H1 (cell line): Measurements from ENCODE around the gene BTG2. TPM values are rescaled to one million over a fixed set of nuclear protein-coding genes. Genes with fewer than 3 reads are reported as not detected.

Source experiments
- CTCF ChIA-PET: fragments of 300-600 bp; sonication (Branson Sonifier 250); formaldehyde crosslinking; loops from one replicate; lab custom pipeline; 2021; ENCODE audit not compliant: partially characterized antibody; lab: Charles Lee
- POLR2A ChIA-PET: fragments of 300-600 bp; sonication (Branson Sonifier 250); formaldehyde crosslinking; loops from one replicate; lab custom pipeline; 2021; ENCODE audit warnings: inconsistent platforms; ENCODE audit not compliant: partially characterized antibody; lab: Charles Lee
- DNase-seq, 2 experiments: peaks; one replicate each; pipeline versions ENCODE4 v3.0.0 to v3.0.0-alpha.2; 2010 to 2022; ENCODE audit warnings: low spot score in 2 of 2, low read depth in 1 of 2, mixed read lengths in 1 of 2
- FAIRE-seq: peaks from 2 replicates; lab custom pipeline; 2011; peaks lifted over from hg19 to GRCh38; lab: Jason Lieb, UNC
- H2AFZ ChIP-seq: 2 replicates; pipeline ENCODE4 v1.8.1; 2012; ENCODE audit warnings: low read length, inconsistent platforms
- H2AK5ac ChIP-seq: 2 replicates; pipeline ENCODE4 v1.6.1; 2013; ENCODE audit warnings: low read depth, low read length
- H2BK120ac ChIP-seq: replicated peaks from 2 replicates; pipeline ENCODE3; 2013; ENCODE audit warnings: low read depth, low read length, inconsistent platforms
- H2BK12ac ChIP-seq: 2 replicates; pipeline ENCODE4 v1.6.1; 2013; ENCODE audit warnings: low read depth, low read length
- H2BK15ac ChIP-seq: 2 replicates; pipeline ENCODE4 v1.6.1; 2013; ENCODE audit warnings: low read length
- H2BK20ac ChIP-seq: 2 replicates; pipeline ENCODE4 v1.6.1; 2013; ENCODE audit warnings: low read length
- H2BK5ac ChIP-seq: 2 replicates; pipeline ENCODE4 v1.6.1; 2013; ENCODE audit warnings: low read depth, low read length
- H3K14ac ChIP-seq: 2 replicates; pipeline ENCODE4 v1.6.1; 2013; ENCODE audit warnings: inconsistent platforms; ENCODE audit not compliant: insufficient read length
- H3K18ac ChIP-seq: 2 replicates; pipeline ENCODE4 v1.6.1; 2013; ENCODE audit warnings: low read length; ENCODE audit errors: extremely low read depth
- H3K23ac ChIP-seq: 2 replicates; pipeline ENCODE4 v1.6.1; 2013; ENCODE audit warnings: inconsistent platforms; ENCODE audit not compliant: insufficient read length
- H3K23me2 ChIP-seq: 2 replicates; pipeline ENCODE4 v1.6.1; 2013; ENCODE audit warnings: low read depth, low read length
- H3K27ac ChIP-seq: 2 replicates; pipeline ENCODE4 v1.6.1; 2011; ENCODE audit warnings: low read depth, low read length, inconsistent platforms
- H3K27me3 ChIP-seq, 4 experiments: replicated peaks in 1 of 4; 1 replicate in 1 of 4; 2 replicates in 3 of 4; pipeline versions ENCODE4 v1.6.1 to v1.8.1; 2011 to 2013; ENCODE audit warnings: low read length in 3 of 4, mild to moderate bottlenecking in 3 of 4, inconsistent platforms in 2 of 4, mixed read lengths in 2 of 4, moderate library complexity in 1 of 4; ENCODE audit not compliant: control insufficient read depth in 3 of 4, insufficient read depth in 3 of 4; ENCODE audit errors: extremely low read depth in 1 of 4
- H3K36me3 ChIP-seq, 4 experiments: 2 replicates each; pipeline versions ENCODE4 v1.6.1 to v1.8.1; 2011 to 2013; ENCODE audit warnings: mild to moderate bottlenecking in 4 of 4, low read length in 3 of 4, moderate library complexity in 2 of 4, control low read depth in 1 of 4, inconsistent platforms in 1 of 4; ENCODE audit not compliant: insufficient read depth in 4 of 4, control insufficient read depth in 2 of 4
- H3K4ac ChIP-seq: replicated peaks from 2 replicates; pipeline ENCODE3; 2013; ENCODE audit warnings: low read length, low read depth, mixed read lengths, inconsistent platforms; ENCODE audit not compliant: insufficient read length
- H3K4me1 ChIP-seq, 4 experiments: replicated peaks in 1 of 4; 1 replicate in 1 of 4; 2 replicates in 3 of 4; pipeline versions ENCODE4 v1.6.1 to v1.8.1; 2011 to 2013; ENCODE audit warnings: low read length in 3 of 4, inconsistent platforms in 2 of 4, mixed read lengths in 1 of 4; ENCODE audit not compliant: insufficient read depth in 4 of 4, control insufficient read depth in 3 of 4
- H3K4me2 ChIP-seq, 2 experiments: 2 replicates each; pipeline versions ENCODE4 v1.6.1 to v1.8.1; 2011 to 2013; ENCODE audit warnings: low read depth in 2 of 2, low read length in 2 of 2, control low read depth in 1 of 2, inconsistent platforms in 1 of 2, mild to moderate bottlenecking in 1 of 2; ENCODE audit not compliant: insufficient read depth in 1 of 2
- H3K4me3 ChIP-seq, 4 experiments: fragments of 200-600, 300-600 bp in 1 of 4; sonication (generic), shearing (Covaris generic), sonication (Bioruptor Twin) in 1 of 4; 2 replicates each; pipeline versions ENCODE4 v1.5.1 to v1.8.1; 2011 to 2016; ENCODE audit warnings: low read length in 4 of 4, low read depth in 3 of 4, control low read depth in 2 of 4, inconsistent platforms in 2 of 4, mild to moderate bottlenecking in 2 of 4, mixed read lengths in 1 of 4, moderate library complexity in 1 of 4; ENCODE audit not compliant: insufficient read depth in 2 of 4; ENCODE audit errors: extremely low read depth in 1 of 4
- H3K56ac ChIP-seq: replicated peaks from 2 replicates; pipeline ENCODE3; 2013; ENCODE audit warnings: low read depth, mild to moderate bottlenecking, mixed read lengths, low read length, inconsistent platforms; ENCODE audit not compliant: insufficient read length
- H3K79me1 ChIP-seq: 2 replicates; pipeline ENCODE4 v1.6.1; 2013; ENCODE audit warnings: low read depth, low read length, control low read depth
- H3K79me2 ChIP-seq, 2 experiments: 2 replicates each; pipeline versions ENCODE4 v1.6.1 to v1.8.1; 2012 to 2013; ENCODE audit warnings: low read length in 2 of 2, mild to moderate bottlenecking in 2 of 2, inconsistent platforms in 1 of 2; ENCODE audit not compliant: insufficient read depth in 2 of 2, control insufficient read depth in 1 of 2
- H3K9ac ChIP-seq, 4 experiments: replicated peaks in 1 of 4; 1 replicate in 1 of 4; 2 replicates in 3 of 4; pipeline versions ENCODE4 v1.6.1 to v1.8.1; 2011 to 2013; ENCODE audit warnings: low read depth in 3 of 4, low read length in 3 of 4, control low read depth in 2 of 4, mild to moderate bottlenecking in 2 of 4, moderate library complexity in 2 of 4, inconsistent platforms in 1 of 4; ENCODE audit errors: extremely low read depth in 1 of 4
- H3K9me3 ChIP-seq, 2 experiments: 2 replicates each; pipeline versions ENCODE4 v1.6.1 to v1.8.1; 2012 to 2013; ENCODE audit warnings: mild to moderate bottlenecking in 2 of 2, moderate library complexity in 2 of 2, control low read depth in 1 of 2, inconsistent platforms in 1 of 2, low read depth in 1 of 2, low read length in 1 of 2, mixed read lengths in 1 of 2; ENCODE audit not compliant: insufficient read depth in 2 of 2
- H4K20me1 ChIP-seq, 2 experiments: replicated peaks in 1 of 2; 2 replicates each; pipeline versions ENCODE3 to v1.8.1; 2011 to 2013; ENCODE audit warnings: inconsistent platforms in 2 of 2, low read length in 2 of 2, mild to moderate bottlenecking in 1 of 2; ENCODE audit not compliant: insufficient read depth in 2 of 2, control insufficient read depth in 1 of 2
- H4K5ac ChIP-seq: 2 replicates; pipeline ENCODE4 v1.6.1; 2013; ENCODE audit warnings: low read length, low read depth, mixed read lengths, inconsistent platforms; ENCODE audit not compliant: insufficient read length
- H4K8ac ChIP-seq: 2 replicates; pipeline ENCODE4 v1.8.0; 2013; ENCODE audit warnings: mild to moderate bottlenecking, moderate library complexity, low read length, inconsistent platforms; ENCODE audit not compliant: insufficient read depth; ENCODE audit errors: extremely low read depth
- H4K91ac ChIP-seq: replicated peaks from 2 replicates; pipeline ENCODE3; 2013; ENCODE audit warnings: low read length, mixed read lengths, inconsistent platforms; ENCODE audit not compliant: insufficient read length
- EP300 ChIP-seq, 2 experiments: IDR thresholded peaks; 1 replicate in 1 of 2; 2 replicates in 1 of 2; pipeline ENCODE4 v1.6.1; 2011 to 2012; ENCODE audit warnings: low read depth in 2 of 2, low read length in 2 of 2, mild to moderate bottlenecking in 2 of 2, borderline replicate concordance in 1 of 2, inconsistent platforms in 1 of 2, moderate library complexity in 1 of 2
- WGBS, 2 experiments: shearing (Covaris generic) in 1 of 2; methylation state at CpG; one replicate each; pipeline versions ENCODE4 v1.1.6 to v1.1.7; 2013 to 2015; ENCODE audit warnings: low lambda C conversion rate in 2 of 2, mixed read lengths in 2 of 2, inconsistent platforms in 1 of 2, low coverage in 1 of 2, missing lambda C conversion rate in 1 of 2; ENCODE audit not compliant: insufficient replicate concordance in 2 of 2, insufficient coverage in 1 of 2, insufficient read length in 1 of 2; ENCODE audit errors: extremely low coverage in 1 of 2, missing lambda C conversion rate in 1 of 2; 5-methylcytosine and 5-hydroxymethylcytosine counted together
- polyA plus RNA-seq, 7 experiments: library from polyadenylated mRNA; depleted of rRNA in 3 of 7; stranded (reverse) in 5 of 7; unstranded in 2 of 7; fragments of >200 nt in 5 of 7; fragments of 200-250 nt in 2 of 7; gene quantifications; 1 replicate in 5 of 7; 2 replicates in 1 of 7; 4 replicates in 1 of 7; pipeline versions ENCODE4 v1.2.1 to v1.2.3, GENCODE V29; 2011 to 2013; ENCODE audit warnings: missing spikeins in 2 of 7, mixed read lengths in 2 of 7
- total RNA-seq: library from RNA; stranded (reverse); fragmentation: NEBNext Ultra II Directional; extraction: Animal tissue kit (Norgen Biotek cat#: 25700); gene quantifications from 2 replicates; pipeline ENCODE4 v1.2.1, GENCODE V29; 2021

BTG2 gene
- total and polyA plus RNA-seq, 2 of the 8 experiments (the other 6 are each of a cell fraction or from before 2014, with no cell fraction given) = 4.8 to 11.0 TPM

DNA sequence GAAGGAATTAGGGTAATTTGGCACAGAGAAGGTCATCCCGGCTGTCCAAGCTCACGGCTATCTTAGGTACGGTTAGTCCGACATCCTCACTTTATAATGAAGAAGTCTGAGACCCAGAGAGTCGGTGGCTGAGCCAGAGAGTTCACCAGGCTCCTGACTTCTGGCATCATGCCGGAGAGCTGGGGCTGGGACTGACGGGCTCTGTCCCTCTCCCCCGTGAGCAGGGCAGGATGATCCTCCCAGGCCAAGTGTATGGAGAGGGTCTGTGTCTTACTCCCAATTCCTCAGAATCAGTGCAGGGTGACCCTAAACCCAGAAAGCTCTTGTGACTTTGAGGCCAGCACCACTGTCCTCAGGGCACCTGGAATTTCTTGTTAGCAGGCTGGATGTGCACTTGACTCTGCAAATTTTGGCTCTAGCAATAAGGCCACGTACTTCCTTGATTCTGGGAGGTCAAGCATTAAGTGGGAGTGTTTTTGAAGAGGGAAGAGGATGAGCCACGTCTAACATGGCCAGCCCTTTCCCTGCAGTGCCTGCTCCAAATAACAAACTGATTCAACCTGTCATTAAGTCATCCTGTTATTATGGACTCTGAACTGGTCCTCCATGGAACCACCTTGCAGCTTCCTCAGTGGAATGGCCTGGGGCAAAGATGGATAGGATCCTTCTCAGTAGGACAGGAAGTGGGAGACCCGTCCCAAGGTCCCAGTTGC, 20.8 kb upstream of the BTG2 start:
- WGBS, 2 experiments = 84% methylated on average over 11 of the region's 11 CpGs; no CpG with 5 or more reads in 1 of the 2 experiments
- Histone ChIP-seq H3K4me1 (peaks cover 4 to 15% (median 7%) of the 10 kb centered on the region in 4 experiments; a peak in 6 of 7 replicates), H4K91ac (no peak overlapping the region), H3K18ac (no peak overlapping the region), H3K27ac (no peak overlapping the region), H3K9me3 (no peaks in the 10 kb centered on the region), H4K5ac (no peak overlapping the region), H3K79me1 (no peaks in the 10 kb centered on the region), H3K27me3 (peaks cover 0 to 6% (median 4%) of the 10 kb centered on the region in 4 experiments; a peak in 4 of 7 replicates), H3K4me3 (no peak overlapping the region), H3K56ac (no peak overlapping the region), H2BK120ac (no peak overlapping the region), H3K4ac (no peak overlapping the region), H4K8ac (no peak overlapping the region; the same call in 1 of the 2 replicates), H3K36me3 (no peaks in the 10 kb centered on the region), H4K20me1 (no peaks in the 10 kb centered on the region), H3K79me2 (no peaks in the 10 kb centered on the region), H2BK15ac (no peak overlapping the region), H2BK5ac (no peak overlapping the region), H3K23me2 (no peaks in the 10 kb centered on the region), H3K9ac (no peak overlapping the region), H2BK20ac (no peak overlapping the region), H3K14ac (no peak overlapping the region), H2AK5ac (no peak overlapping the region), H2BK12ac (no peak overlapping the region), H2AFZ (no peak overlapping the region), H3K4me2 (no peak overlapping the region), H3K23ac (no peak overlapping the region)
- no peak for DNase-seq
- FAIRE-seq = no peak
- CTCF ChIA-PET = interaction anchor here (1.1 to 39.0 kb wide), 7 partner anchors 10 to 192 kb away, joined by 3 to 785 read pairs (median 7); no protein-coding TSS in a partner anchor
- no peak for TF ChIP-seq EP300 (IDR thresholded peaks at IDR 0.05; ENCODE audit: borderline replicate concordance in 1 of 2, low read depth in 2 of 2, low read length in 2 of 2)
- POLR2A ChIA-PET = interaction anchor here (0.6 kb wide), 1 partner anchor 175 kb away, joined by 3 read pairs; no protein-coding TSS in a partner anchor
